ENCODE data around the gene CRACDL.

Gene CRACDL

DNA sequence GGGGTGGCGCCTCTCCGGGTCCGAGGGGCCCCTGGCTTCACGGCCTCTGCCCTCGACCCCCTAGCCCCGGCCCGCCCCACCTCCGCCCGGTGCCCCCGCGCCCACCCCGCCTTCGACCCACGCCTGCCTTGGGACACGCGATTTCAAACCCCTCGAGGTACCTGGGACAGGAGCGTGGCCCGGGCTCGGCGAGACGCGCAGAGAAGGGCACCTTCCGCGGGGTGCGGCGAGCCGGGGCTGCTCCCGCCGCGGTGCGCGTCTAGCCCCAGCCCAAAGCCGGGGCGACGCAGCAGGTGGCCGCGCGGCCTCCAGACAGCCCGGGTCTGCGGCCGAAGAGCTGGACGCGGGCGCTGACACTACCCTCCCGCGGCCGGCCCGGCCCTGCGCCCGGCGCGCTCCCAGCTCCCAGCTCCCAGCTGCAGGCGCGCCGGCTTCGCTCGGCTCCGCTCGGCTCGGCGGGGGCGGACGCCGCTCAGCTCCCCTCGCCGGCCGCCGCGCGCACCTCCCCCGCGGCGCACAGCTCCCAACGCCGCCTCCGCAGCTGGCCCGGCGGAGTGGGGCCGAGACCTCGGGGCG lies at the start of gene CRACDL:
TSS of gene CRACDL (minus strand) at position 449 of the 576 bp plus-strand sequence. CDS start 89,425 bp downstream, outside the sequence.
- no peak for DNase-seq
- in situ Hi-C loops (cut with MboI; ENCODE audit: low pct_unique_long_range_greater_than_20kb, low sequenced_read_pairs) = no loop called here

- DNase-seq = no peak
- in situ Hi-C loops (cut with MboI; ENCODE audit: low pct_unique_long_range_greater_than_20kb, low sequenced_read_pairs) = no loop called here
Measured at GRCh38 chr2:98975611-98976010, 39.6 kb upstream of the CRACDL start.

GRCh38 chr2:98972582-98973167 lies 36.6 kb upstream of the CRACDL start:
- in situ Hi-C loops (cut with MboI; ENCODE audit: low pct_unique_long_range_greater_than_20kb, low sequenced_read_pairs) = no loop called here
- no peak for DNase-seq

DNA sequence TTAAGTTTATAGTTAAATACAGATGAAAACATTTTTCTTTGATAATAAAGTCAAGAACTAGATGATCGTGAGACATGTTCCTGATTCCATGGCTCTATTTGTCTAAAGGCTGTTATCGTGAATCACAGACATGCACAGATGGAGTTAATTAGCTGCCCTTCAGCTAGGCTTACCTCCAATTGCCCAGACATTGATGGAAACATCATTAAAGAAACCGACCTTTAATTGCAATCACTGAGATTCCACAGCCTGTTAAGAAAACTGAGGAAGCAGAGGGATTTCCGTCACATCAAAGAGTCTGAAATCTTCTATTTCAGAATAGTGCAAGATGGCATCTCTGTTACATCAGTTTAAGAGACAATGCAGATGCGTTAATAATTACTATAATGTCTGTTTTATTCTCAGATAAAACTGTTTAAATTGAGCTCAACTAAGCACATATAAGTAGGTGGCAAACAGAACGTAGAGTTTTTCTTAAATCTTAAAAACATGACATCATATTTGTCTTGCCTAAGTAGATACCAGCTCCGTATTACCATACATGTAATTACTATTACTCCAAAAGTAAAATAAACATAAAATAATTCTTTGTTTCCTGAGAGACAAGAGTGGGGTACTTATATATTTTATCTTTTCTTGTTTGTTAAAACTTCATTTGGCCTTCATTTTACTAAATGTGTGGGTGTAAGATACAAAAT lies 23.9 kb upstream of the CRACDL start:
- in situ Hi-C loops (cut with MboI; ENCODE audit: low pct_unique_long_range_greater_than_20kb, low sequenced_read_pairs) = no loop called here
- DNase-seq = no peak

DNA sequence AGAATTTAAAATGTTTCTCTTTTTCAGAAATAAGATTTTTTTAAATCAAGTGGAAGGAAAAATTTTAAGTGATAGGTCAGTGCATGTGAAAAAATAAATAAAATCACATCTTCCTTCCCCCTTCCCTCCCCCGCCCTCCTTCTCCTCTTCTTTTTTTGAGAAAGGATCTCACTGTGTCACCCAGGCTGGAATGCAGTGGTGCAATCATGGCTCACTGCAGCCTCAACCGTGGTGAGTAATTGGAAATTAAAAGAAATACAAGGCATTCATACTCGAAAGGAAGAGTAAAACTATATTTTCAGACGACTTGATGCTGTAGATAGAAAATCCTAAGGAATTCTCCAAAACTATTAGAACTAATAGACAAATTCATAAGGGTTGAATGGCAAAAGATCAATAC lies 16.9 kb upstream of the CRACDL start:
- in situ Hi-C loops (cut with MboI; ENCODE audit: low pct_unique_long_range_greater_than_20kb, low sequenced_read_pairs) = no loop called here
- DNase-seq = no peak

DNA sequence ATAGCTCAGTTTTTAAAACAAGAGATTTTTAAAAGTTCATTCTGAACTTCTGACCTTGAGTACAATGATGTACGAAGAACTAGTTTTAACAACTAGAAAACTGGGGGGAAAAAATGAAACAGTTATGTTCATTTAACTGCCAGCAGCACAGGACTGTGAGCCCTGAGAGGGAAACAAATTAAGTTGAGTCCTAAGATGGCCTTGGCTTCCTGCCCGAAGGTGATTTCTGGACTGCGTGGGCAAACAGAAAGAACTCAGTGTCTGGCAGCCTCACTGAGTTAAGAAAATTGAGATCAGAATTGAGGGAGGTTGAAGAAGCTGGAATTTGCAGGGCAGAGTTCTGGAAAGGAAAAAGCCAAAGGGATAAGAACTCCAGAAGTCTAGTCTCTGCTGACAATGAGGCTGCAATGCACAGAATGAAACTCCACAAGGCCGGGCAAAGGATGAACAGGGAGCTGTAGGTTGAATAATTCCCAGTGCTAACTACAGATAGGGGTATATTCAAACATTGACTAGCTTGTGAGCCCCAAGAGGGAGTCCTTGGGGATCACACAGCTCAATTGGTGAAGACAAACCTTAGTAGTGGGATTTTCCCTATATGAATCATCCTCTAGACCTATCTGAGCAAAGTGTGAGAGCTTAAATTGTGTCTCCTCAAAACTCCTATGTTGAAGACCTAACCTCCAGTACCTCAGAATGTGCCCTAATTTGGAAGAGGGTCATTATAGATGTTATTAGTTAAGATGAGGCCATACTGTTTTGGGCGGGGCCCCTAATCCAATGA lies 13.1 kb upstream of the CRACDL start:
- DNase-seq = no peak

DNA sequence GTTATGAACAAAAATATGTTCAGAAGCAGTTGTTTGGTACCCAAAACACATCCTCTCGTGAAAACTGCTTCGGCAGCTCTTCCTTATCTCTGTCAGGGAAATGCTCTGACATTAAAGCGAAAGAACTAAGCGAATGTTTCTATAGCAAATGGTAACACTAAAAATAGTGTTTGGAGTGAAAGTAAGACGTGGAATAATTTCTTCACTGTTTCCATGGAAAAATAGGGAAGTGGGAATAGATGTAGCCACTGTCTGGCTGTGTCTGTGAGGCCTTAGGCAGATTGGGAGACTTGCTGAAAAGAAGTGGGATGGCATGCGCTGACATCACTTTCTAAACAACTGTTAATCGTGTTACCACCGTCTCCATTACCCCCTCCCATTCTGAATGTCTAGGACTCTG lies 11.5 kb upstream of the CRACDL start:
- in situ Hi-C loops (cut with MboI; ENCODE audit: low pct_unique_long_range_greater_than_20kb, low sequenced_read_pairs) = no loop called here
- no peak for DNase-seq

More for the DNA sequence above, 13.1 kb upstream of the CRACDL start:
- in situ Hi-C loops (cut with MboI; ENCODE audit: low pct_unique_long_range_greater_than_20kb, low sequenced_read_pairs) = no loop called here

DNA sequence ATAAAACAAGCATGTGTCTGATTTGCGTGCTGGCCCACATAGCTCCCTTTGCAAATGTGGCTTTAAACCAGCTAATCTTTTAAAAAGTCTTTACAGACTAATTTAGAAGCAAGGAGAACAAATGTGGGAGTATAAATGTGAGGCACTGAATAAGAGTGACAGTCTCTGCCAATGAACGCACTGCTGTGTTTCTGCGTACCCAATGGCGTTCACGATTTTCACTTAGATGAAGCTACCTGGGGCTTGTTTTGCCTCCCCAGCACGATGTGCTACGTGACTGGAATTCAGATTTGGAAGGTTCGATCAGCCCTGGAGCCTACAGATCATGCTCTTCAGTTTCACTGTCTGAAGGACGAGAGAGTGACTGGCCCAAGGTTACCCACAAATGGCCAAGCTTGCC lies 10.8 kb upstream of the CRACDL start:
- no peak for DNase-seq
- in situ Hi-C loops (cut with MboI; ENCODE audit: low pct_unique_long_range_greater_than_20kb, low sequenced_read_pairs) = no loop called here

GRCh38 chr2:98944775-98945174 lies 8.8 kb upstream of the CRACDL start:
- no peak for DNase-seq
- in situ Hi-C loops (cut with MboI; ENCODE audit: low pct_unique_long_range_greater_than_20kb, low sequenced_read_pairs) = no loop called here

DNA sequence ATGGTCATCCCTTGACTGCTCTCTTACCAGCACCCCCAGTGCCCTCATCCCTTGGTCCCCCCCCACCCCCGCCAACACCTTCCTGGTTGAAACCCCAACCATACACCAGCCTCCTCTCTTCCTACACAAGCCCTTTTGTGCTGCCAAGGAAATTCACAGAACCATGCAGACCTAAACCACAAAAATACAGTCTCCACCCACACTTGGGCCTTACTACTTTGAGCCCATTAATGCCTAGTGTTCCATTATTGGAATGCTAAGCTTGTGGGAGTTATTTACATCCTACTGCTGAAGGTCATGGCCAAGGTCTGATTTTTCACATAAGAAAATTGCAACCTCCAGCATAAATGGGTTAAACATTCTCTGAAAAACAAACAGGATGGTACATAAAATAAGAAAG lies 4.1 kb upstream of the CRACDL start:
- in situ Hi-C loops (cut with MboI; ENCODE audit: low pct_unique_long_range_greater_than_20kb, low sequenced_read_pairs) = no loop called here
- DNase-seq = no peak

GRCh38 chr2:98937906-98938305 lies 1.9 kb upstream of the CRACDL start:
- in situ Hi-C loops (cut with MboI; ENCODE audit: low pct_unique_long_range_greater_than_20kb, low sequenced_read_pairs) = no loop called here
- no peak for DNase-seq

DNA sequence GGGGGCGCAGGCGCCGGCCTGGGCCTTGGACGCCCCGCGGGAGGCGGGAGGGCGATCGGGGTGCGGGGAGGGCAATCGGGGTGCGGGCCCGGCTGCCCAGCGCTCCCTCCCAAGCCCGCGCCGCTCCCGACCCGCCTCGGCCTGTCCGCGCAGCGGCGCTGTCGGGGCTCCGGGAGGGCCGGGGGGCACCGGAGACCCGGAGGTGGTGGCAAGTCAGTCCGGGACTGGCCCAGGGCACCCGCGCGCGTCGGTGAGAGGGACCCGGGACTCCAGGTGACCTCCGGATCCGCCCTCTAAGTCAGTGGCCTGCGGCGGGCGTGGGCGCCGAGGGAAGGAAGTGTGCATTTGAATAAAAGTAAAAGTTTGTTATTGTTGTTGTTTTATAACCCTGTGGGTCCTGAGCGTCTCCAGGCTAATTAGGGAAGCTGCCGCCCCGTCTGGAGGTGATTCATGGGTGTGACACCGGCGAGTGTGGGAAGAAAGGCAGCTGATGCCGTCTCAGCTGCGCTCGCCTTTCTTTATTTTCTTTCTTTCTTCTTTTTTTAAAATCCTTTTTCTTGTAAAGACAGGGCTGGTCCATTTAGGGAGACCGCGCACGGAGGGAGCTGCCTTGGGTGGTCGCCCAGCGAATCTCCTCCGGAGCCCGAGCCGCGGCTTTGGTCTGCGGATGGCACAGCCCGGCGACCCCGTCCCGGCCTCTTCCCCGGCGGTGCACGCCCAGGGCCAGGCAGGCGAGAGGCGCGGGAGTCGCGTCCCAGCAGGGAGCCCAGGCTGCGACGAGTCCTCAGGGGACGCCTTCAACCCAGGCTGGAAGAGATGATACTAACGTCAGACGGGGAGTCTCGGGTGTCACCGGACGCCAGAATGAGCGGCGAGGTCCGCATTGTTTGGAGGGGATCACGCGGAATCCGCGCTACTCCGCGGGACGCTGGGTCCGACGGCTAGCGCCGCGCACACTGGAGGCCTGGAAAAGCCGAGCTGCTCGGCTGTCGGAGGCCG lies 627 bp upstream of the CRACDL start:
- in situ Hi-C loops (cut with MboI; ENCODE audit: low pct_unique_long_range_greater_than_20kb, low sequenced_read_pairs) = no loop called here
- peak; percentile 22 for DNase-seq

GRCh38 chr2:98935111-98935770 lies 784 bp downstream of the CRACDL start:
- in situ Hi-C loops (cut with MboI; ENCODE audit: low pct_unique_long_range_greater_than_20kb, low sequenced_read_pairs) = no loop called here
- DNase-seq = peak; percentile 5

GRCh38 chr2:98932778-98933343 lies 3.2 kb downstream of the CRACDL start:
- no peak for DNase-seq
- in situ Hi-C loops (cut with MboI; ENCODE audit: low pct_unique_long_range_greater_than_20kb, low sequenced_read_pairs) = no loop called here

DNA sequence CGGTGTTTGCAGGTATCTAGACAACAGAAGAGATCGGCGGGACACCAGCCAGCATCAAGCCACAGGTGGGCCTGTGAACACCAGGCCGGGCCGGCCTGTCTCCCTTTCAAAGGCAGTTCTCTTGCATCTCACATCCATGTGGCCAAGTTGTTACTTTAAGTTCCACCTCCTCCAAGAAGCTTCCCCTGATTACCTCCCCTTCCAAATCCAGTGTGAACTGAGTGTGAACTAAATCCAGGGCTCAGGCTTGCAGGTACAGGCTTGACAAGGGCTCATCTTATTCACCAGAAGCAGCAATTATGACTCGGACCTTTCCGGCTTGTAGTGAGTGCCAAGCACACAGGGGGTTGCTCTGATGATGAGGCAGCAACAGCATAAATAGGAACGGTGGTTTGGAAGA lies 3.9 kb downstream of the CRACDL start:
- no peak for DNase-seq
- in situ Hi-C loops (cut with MboI; ENCODE audit: low pct_unique_long_range_greater_than_20kb, low sequenced_read_pairs) = no loop called here

GRCh38 chr2:98931596-98931995 lies 4.4 kb downstream of the CRACDL start:
- in situ Hi-C loops (cut with MboI; ENCODE audit: low pct_unique_long_range_greater_than_20kb, low sequenced_read_pairs) = no loop called here
- DNase-seq = no peak

DNA sequence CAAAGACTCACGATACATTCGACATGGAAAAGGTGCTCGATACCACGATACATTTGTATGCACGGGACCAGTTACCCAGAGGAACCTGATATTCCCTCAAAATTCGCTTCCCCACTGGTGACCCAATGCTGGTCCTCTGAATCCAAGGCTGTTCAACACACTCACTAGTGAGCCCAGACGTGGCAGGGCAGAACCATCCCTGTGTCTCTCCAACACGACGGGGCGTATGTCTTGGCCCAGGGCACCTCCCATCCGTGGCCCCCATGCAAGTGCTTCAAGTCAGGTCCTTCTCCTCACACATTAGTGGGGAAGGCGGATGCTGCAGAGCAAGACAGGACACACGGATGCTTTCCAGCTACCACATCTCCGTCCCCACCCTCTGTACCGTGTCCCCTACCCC lies 6.1 kb downstream of the CRACDL start:
- no peak for DNase-seq
- in situ Hi-C loops (cut with MboI; ENCODE audit: low pct_unique_long_range_greater_than_20kb, low sequenced_read_pairs) = no loop called here

DNA sequence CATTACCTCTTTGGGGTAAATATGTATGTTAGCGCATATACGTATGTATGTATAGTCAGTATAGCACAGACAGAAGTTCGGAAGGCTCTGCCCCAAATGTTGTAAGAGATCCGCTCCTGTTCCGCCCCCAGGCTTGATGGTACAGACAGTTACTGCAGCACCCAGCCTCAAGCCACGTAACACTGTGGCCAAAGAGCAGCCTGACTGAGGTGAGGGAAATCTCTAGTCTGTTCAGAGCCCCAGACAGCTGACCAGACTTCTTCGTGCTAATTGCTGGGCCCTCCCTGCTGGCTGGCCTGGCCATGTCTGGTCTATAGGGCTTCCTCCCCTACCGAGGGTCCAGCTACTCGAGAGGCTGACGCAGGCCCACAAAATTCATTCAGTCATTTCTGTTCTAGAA lies 7.8 kb downstream of the CRACDL start:
- DNase-seq = no peak

More for the DNA sequence above, 7.8 kb downstream of the CRACDL start:
- in situ Hi-C loops (cut with MboI; ENCODE audit: low pct_unique_long_range_greater_than_20kb, low sequenced_read_pairs) = no loop called here
